ENCODE measurements around the gene PTCD2.
"Not testable (repeated sequence)": the region's sequence is repeated elsewhere in the genome, so short reads cannot be mapped to it uniquely, and the experiment has no call there.

The PTCD2 gene

DNA sequence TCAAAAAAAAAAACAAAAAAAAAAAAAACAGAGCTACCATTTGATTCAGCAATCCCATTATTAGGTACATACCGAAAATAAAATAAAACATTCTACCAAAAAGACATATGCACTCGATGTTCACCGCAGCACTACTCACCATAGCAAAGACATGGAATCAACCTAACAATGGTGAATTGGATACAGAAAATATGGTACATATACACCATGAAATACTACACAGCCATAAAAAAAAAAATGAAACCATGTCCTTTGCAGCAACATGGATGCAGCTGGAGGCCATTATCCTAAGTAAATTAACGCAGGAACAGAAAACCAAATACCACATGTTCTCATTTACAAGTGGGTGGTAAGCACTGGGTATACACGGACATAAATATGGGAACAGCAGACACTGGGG, 21.5 kb upstream of the PTCD2 start:
- DNase-seq, result no peak

- DNase-seq, result no peak
These were observed 19.4 kb upstream of the PTCD2 start for GRCh38 chr5:72300590-72301339.

- DNase-seq, result no peak
These were observed 18.6 kb upstream of the PTCD2 start for GRCh38 chr5:72301557-72301956.

DNA sequence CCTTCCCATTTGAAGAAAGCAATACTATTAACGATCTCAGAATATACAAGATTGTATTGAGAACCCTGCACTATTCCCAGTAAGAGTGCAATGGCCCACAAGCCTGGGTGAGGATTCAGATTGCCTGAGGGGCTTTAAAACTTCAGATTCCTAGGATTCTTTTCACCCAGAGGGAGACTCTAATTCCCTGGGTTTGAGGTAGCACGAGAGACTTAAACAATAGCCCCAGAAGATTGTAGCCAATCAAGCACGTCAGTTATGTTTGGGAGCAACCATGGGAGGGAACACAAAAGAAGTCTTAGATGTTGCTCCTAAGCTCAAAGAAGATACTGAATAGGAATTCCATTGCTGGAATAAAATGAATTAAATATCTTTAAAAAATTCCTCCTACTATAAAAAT, 18.0 kb upstream of the PTCD2 start:
- no peak for DNase-seq

GRCh38 chr5:72305194-72306142, 14.7 kb upstream of the PTCD2 start:
- DNase-seq, result no peak

- DNase-seq, result no peak
These were observed 12.6 kb upstream of the PTCD2 start for GRCh38 chr5:72307573-72307967.

DNA sequence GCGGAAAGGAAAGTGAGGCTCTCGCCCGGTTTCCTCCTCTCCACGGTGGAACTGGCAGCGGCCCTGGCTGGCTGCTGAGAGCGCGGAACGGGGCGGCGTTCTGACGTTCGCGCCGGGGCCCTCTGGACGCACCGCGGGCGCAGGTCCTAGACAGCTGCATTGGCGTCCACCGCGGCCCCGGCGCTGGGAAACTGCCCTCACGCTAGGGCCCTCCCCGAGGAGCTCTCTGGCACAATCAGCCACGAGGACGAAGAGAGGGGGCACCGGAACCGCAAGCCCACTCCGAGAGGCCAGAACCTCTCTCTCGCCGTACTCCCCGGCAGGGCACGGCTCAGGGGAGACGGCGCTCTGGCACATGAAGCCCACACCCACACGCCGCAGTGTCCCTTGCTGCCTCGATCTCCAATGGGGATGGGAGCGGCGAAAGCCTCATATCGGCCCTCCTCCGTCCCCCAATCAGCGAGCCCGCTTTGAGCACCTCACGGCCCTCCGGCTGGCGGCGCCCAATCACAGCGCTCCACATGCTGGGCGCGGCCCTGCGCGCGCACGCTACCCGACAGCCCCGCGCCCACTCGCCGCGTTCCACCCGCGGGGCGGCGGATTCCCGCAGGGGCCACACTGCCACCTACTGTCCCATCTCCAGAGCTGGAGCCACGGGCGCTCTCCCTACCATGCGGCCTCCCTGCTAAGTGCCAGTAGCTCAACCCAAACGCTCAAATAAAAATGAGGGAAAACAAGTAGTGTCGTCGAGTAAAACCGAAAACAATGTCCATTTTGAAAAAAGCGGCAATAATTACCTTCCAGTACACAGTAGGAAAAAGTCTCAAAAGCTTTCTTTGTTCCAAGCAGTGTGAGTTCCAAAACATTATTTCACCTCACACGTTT, 12.0 kb upstream of the PTCD2 start:
- peak; percentile 97 for DNase-seq

DNA sequence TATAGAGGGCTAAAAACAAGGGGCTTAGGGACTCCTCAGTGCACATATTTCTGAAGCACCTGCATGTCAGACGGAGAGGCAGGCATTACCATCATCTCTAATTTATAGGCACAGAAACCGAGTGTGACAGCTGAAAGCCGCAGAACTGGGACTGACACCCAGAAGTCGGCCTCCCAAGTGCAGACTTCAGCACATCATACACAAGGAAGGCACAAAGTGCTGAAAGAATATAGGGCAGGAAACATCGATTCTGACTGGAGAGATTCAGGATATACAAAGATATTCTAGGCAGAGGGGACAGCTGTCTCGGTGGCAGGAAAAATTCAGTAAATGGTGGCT, 11.4 kb upstream of the PTCD2 start:
- no peak for DNase-seq

DNA sequence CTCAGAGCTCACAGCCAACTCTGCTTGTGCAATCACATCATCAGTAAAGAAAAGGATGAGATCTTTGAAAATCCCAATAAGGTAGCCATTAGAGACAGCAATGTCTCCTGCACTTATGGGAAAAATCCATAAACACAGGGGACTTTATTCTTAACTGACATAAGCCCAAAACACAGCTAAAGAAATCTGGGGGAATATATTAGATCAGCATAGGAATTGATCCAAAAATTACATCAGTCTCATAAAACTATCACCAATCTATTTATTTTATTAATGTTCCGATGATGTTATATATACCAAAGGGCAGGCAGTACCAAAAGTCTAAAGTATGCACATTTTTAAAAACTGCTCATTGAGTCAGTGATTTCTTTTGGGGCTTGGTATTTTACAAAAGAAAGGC, 7.0 kb upstream of the PTCD2 start:
- no peak for DNase-seq

- no peak for DNase-seq
These were observed 5.5 kb upstream of the PTCD2 start for GRCh38 chr5:72314571-72315172.

DNA sequence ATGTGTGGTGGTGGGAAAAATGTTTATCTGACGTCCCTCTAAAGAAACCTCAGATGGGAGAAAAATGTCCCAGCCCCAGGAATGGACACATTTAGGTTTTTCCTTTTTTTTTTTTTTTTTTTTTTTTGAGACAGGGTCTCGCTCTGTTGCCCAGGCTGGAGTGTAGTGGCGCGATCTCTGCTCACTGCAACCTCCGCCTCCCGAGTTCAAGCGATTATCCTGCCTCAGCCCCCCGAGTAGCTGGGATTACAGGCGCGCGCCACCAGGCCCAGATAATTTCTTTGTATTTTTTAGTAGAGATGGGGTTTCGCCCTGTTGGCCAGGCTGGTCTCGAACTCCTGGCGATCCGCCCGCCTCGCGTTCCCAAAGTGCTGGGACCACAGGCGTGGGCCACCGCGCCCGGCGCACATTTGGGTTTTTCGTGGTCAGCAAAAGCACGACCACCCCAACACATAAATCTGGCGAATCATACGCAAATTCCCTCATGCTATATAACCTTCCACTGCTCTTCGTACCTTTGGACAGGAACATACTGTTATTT, 668 bp upstream of the PTCD2 start:
- not testable (repeated sequence) for DNase-seq

GRCh38 chr5:72324189-72324825, 4.1 kb downstream of the PTCD2 start:
- no peak for DNase-seq

DNA sequence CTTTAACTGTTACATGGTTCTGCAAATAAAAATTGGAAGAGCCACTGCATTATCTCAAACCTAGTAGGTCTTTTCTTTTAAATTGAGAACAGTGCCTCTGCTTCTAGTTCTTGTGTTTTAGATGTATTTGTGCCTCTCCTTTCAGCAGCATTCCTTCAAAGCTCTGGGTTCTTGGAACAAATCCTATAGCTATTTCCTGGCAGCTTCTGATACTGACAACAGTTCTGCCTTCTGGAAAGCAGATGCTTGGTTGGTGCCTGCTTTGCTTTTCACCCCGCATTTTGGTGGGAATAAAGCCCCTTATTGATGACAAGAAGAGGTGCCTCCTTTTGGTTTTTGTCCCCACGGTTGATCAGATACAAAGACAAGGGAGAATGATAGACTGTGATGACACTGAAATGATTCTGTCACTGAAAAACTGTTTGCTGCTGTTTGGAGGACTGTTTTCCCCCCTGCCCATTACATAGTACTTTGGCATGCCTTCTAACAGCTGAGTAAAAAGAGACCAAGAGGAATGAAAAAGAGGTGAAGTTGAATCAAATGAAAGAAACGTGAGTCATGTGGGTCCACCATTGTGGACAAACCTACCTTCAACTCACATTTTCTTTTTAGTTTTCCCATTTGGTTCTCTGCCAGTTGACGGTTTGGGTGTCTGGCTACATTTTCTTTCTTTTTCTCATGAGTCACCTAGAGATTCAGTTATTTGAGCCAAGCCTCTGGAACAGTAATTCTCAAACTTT, 5.6 kb downstream of the PTCD2 start:
- no peak for DNase-seq

DNA sequence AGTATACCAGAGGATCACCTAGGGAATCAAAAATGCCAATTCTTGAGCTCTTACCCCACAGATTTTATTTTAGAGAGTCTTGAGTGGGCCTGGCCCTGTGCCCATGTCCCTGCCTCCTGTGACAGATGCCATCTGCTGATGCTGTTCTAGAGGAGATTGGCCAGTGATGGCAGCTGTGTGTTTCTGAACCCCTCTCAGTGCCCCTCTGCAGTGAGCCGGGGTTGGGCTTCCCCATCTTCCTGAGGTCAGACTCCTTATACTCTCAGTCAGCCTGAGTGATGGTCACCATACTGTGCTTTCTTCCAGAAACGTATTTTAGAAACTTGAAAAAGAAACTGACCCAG, 6.1 kb downstream of the PTCD2 start:
- no peak for DNase-seq

DNA sequence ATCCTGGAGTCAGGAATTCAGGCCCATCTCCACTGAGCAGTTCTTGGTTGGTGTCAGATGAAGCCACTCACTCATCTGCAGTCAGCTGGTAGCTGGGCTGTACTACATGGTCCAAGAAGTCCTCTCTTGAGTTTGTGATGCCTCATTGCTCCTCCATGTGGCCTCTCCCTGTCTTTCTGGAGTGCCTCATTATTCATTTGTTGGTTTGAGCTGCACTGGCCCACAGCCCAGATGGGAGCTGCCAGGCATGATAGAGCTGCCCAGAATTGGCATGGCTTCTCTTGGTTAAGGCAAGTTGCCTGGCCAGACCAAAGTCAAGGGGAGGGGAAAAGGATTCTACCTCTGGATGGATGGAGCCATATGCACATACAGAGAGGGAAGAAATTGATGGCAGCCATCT, 8.0 kb downstream of the PTCD2 start:
- DNase-seq, result no peak

DNA sequence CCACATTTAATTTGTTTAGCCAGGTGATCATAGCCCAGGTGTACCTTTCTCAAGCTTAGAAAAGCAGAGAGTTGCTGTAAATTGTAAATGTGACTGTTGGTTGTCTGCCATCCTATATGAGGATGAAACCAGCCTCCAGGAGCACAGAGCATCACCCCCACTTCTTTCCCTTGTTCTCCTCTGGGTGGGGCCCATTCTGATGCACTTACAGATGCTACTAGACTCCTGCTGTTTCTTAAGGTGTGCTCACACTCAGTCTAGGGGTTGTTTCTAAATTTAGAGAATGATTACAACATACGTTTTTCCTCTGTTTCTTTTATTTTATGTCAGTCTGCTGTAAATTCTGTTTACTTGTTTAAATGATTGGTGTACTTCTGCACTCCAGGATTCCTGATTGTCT, 10.5 kb downstream of the PTCD2 start:
- DNase-seq, result no peak

- DNase-seq, result no peak
These were observed 17.0 kb downstream of the PTCD2 start for GRCh38 chr5:72337159-72337558.

- no peak for DNase-seq
These were observed 18.6 kb downstream of the PTCD2 start for GRCh38 chr5:72338689-72339209.

- DNase-seq, result no peak
These were observed 26.2 kb downstream of the PTCD2 start for GRCh38 chr5:72346398-72346797.

DNA sequence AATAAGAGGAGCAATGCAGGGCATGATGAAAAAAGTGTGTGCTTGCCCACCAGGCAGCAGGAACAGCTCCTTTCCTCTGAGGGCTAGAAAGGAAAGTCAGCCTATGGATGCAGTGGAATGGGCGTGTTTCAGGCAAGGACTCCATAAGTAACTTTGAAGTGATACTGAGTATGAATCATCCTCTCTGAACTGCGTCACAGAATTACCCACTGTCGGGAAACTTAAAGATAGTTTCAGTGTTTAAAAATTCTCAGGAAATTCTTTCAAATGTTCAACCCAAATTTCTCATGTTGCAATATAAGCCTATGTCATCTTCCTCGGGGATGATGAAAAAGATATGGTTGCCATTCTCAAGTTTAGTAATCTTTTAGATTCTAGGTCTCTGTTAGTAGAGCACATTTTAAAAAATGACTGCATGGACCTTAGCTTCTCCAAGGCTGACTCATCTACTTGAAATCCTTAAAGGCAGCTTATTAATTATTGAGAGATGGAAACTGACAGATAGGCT, 27.7 kb downstream of the PTCD2 start:
- DNase-seq, result no peak

DNA sequence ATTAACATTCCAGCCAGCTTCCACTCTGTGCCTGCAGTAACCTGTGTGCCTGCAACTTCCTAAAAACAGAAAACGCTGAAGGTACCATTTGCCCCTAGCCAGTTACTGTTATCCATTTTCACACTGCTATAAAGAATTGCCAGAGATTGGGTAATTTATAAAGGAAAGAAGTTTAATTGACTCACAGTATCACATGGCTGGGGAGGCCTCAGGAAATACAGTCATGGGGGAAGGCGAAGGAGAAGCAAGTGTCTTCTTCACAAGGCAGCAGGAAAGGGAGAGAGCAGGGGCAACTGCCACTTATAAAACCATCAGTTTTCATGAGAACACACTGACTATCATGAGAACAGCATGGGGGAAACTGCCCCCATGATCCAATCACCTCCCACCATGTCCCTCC, 31.2 kb downstream of the PTCD2 start:
- no peak for DNase-seq
